Keratinocyte (primary cell): ENCODE data around the gene RBM18. TPM values are rescaled to one million over a fixed set of nuclear protein-coding genes. Genes with fewer than 3 reads are reported as not detected.
A peak's percentile ranks its signal among the peaks of the same experiment; 100 is the strongest.

Experiments used
- DNase-seq: peaks from one replicate; pipeline ENCODE4 v3.0.0-alpha.2; 2011; ENCODE audit warnings: low read depth, missing footprints, low spot score
- FAIRE-seq: peaks from 2 replicates; lab custom pipeline; 2011; peaks lifted over from hg19 to GRCh38; lab: Jason Lieb, UNC
- H2AFZ ChIP-seq: 2 replicates; pipeline ENCODE4 v1.6.0; 2012; ENCODE audit warnings: low read length, control low read depth, inconsistent platforms; ENCODE audit not compliant: control insufficient read depth
- H3K27ac ChIP-seq: 2 replicates; pipeline ENCODE4 v1.5.1; 2011; ENCODE audit warnings: low read length; ENCODE audit not compliant: control insufficient read depth, insufficient read depth
- H3K27me3 ChIP-seq: 3 replicates; pipeline ENCODE4 v1.6.0; 2011; ENCODE audit warnings: low read length; ENCODE audit not compliant: control insufficient read depth, insufficient read depth; ENCODE audit errors: extremely low read depth
- H3K36me3 ChIP-seq, 2 experiments: 2 replicates in 1 of 2; 3 replicates in 1 of 2; pipeline ENCODE4 v1.5.1; 2011; ENCODE audit warnings: low read length in 2 of 2, mild to moderate bottlenecking in 1 of 2; ENCODE audit not compliant: control insufficient read depth in 2 of 2, insufficient read depth in 2 of 2; ENCODE audit errors: extremely low read depth in 1 of 2
- H3K4me1 ChIP-seq: 3 replicates; pipeline ENCODE4 v1.5.1; 2011; ENCODE audit warnings: low read length; ENCODE audit not compliant: control insufficient read depth, insufficient read depth; ENCODE audit errors: extremely low read depth
- H3K4me2 ChIP-seq: 3 replicates; pipeline ENCODE4 v1.6.0; 2011; ENCODE audit warnings: low read depth, low read length; ENCODE audit not compliant: control insufficient read depth, insufficient read depth; ENCODE audit errors: extremely low read depth
- H3K4me3 ChIP-seq, 3 experiments: fragments of 200-600 bp in 1 of 3; sonication (generic) in 1 of 3; 2 replicates in 2 of 3; 3 replicates in 1 of 3; pipeline ENCODE4 v1.5.1; 2011 to 2016; ENCODE audit warnings: low read length in 3 of 3, mild to moderate bottlenecking in 3 of 3, control low read depth in 2 of 3, inconsistent platforms in 1 of 3, low read depth in 1 of 3, mixed read lengths in 1 of 3, mixed run types in 1 of 3, moderate library complexity in 1 of 3; ENCODE audit not compliant: control insufficient read depth in 2 of 3, insufficient read depth in 2 of 3; ENCODE audit errors: extremely low read depth in 1 of 3
- H3K79me2 ChIP-seq: 2 replicates; pipeline ENCODE4 v1.6.0; 2012; ENCODE audit warnings: low read length; ENCODE audit not compliant: control insufficient read depth, insufficient read depth
- H3K9ac ChIP-seq: 3 replicates; pipeline ENCODE4 v1.6.0; 2011; ENCODE audit warnings: low read length; ENCODE audit not compliant: control insufficient read depth, insufficient read depth; ENCODE audit errors: extremely low read depth
- H3K9me1 ChIP-seq: 3 replicates; pipeline ENCODE4 v1.6.0; 2011; ENCODE audit warnings: low read length; ENCODE audit not compliant: control insufficient read depth, insufficient read depth; ENCODE audit errors: extremely low read depth
- H3K9me3 ChIP-seq: 2 replicates; pipeline ENCODE4 v1.5.1; 2012; ENCODE audit warnings: low read depth, low read length; ENCODE audit not compliant: control insufficient read depth
- H4K20me1 ChIP-seq: 3 replicates; pipeline ENCODE4 v1.6.0; 2011; ENCODE audit warnings: low read length; ENCODE audit not compliant: control insufficient read depth, insufficient read depth; ENCODE audit errors: extremely low read depth
- EZH2 ChIP-seq: IDR thresholded peaks from one replicate; pipeline ENCODE4 v1.6.1; 2012; ENCODE audit warnings: inconsistent platforms, mild to moderate bottlenecking, low read length, moderate library complexity
- dilution Hi-C: fragments of 300-500 bp; cut with MboI; formaldehyde crosslinking; loops from one replicate; pipeline ENCODE4 v1.7.0; 2020; ENCODE audit warnings: low sequenced_read_pairs; ENCODE audit not compliant: extremely low pct_ligation_motif_present
- polyA plus RNA-seq, 5 experiments: library from polyadenylated mRNA; depleted of rRNA in 3 of 5; stranded (reverse) in 3 of 5; stranded (forward) in 1 of 5; unstranded in 1 of 5; fragments of >200 nt; gene quantifications; 1 replicate in 1 of 5; 2 replicates in 3 of 5; 3 replicates in 1 of 5; pipeline versions ENCODE4 v1.2.1 to v1.2.3, GENCODE V29; 2011 to 2012; ENCODE audit warnings: missing spikeins in 2 of 5, low read depth in 1 of 5, low replicate concordance in 1 of 5
- TF ChIP-seq, protein P1 (sequence below), 3 experiments: IDR thresholded peaks in 1 of 3; conservative IDR thresholded peaks in 1 of 3; optimal IDR thresholded peaks in 1 of 3; 2 replicates in 2 of 3; 3 replicates in 1 of 3; pipeline versions ENCODE3 to v1.5.1; 2011; ENCODE audit warnings: low read length in 3 of 3, mild to moderate bottlenecking in 3 of 3, moderate library complexity in 2 of 3, control low read depth in 1 of 3, inconsistent platforms in 1 of 3; ENCODE audit not compliant: insufficient read depth in 2 of 3; ENCODE audit errors: extremely low read depth in 1 of 3

RBM18 gene
- polyA plus RNA-seq, 1 donor (not counting 4 experiments of a cell fraction or from before 2014, with no cell fraction given), result 43.4 TPM

DNA sequence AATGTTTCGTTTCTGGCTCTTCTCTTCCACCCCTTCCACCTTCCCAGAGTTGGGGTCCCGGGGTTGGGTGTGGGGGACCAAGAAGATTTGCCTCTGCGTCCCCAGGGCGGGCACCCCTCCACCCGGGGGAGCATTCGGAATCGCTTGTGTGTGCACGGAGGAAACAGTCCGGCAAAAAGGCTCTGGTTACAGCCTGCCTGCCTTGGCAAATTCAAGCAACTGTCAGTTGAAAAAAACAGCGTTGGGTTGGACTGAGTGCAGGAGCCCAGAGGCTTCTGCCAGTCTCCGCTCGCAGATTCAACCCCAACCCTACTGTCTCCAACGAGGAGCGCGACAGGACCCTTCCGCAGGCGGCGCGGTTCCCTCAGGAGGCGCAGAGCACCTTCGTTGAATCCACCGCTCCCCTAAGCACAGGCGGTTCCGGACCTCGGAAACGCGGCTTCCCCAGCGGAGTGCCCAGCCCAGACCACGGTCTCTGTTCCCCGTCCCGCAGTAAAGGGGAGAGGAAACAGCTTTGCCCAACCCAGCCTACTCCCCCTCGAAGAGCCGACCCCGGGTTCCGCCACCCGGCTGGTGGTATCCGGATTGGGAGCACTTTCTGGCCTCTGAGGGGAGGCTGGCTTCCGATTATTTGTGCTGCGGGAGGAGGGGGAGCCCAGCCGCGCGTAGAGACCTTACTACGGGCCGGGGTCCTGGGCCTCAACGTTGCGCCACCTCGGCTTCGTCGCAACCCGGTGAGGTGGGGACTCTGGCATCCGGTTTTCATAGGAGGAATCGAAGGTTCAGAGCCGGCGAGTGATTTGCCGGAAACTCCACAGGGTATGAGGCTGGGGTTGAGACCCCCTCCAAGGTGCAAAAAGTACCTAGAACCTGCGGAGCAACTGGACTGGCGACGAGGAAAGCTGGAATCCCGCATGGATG, 45.4 kb downstream of the RBM18 start:
- dilution Hi-C loops, result no loop called here
- FAIRE-seq (no peak), DNase-seq (no peak)
- Histone ChIP-seq H3K27ac (no peak overlapping the region), H3K4me1 (peaks cover 11% of the 10 kb centered on the region), H4K20me1 (peaks cover 3% of the 10 kb centered on the region), H3K79me2 (no peaks in the 10 kb centered on the region), H3K9ac (no peak overlapping the region), H3K4me2 (peak overlapping the region; percentile 57), H3K27me3 (peaks cover 98% of the 10 kb centered on the region), H3K9me1 (no peaks in the 10 kb centered on the region), H3K36me3 (no peaks in the 10 kb centered on the region), H3K9me3 (no peaks in the 10 kb centered on the region), H2AFZ (no peak overlapping the region), H3K4me3 (peak overlapping the region in 1 of 3 experiments; percentile 45)
- TF ChIP-seq, protein P1, sequence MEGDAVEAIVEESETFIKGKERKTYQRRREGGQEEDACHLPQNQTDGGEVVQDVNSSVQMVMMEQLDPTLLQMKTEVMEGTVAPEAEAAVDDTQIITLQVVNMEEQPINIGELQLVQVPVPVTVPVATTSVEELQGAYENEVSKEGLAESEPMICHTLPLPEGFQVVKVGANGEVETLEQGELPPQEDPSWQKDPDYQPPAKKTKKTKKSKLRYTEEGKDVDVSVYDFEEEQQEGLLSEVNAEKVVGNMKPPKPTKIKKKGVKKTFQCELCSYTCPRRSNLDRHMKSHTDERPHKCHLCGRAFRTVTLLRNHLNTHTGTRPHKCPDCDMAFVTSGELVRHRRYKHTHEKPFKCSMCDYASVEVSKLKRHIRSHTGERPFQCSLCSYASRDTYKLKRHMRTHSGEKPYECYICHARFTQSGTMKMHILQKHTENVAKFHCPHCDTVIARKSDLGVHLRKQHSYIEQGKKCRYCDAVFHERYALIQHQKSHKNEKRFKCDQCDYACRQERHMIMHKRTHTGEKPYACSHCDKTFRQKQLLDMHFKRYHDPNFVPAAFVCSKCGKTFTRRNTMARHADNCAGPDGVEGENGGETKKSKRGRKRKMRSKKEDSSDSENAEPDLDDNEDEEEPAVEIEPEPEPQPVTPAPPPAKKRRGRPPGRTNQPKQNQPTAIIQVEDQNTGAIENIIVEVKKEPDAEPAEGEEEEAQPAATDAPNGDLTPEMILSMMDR (optimal IDR thresholded peaks at IDR 0.05 in 1 of 3, IDR thresholded peaks at IDR 0.05 in 1 of 3, conservative IDR thresholded peaks at IDR 0.05 in 1 of 3; ENCODE audit: extremely low read depth in 1 of 3, insufficient read depth in 2 of 3, low read length in 3 of 3), result no peak
- peak; percentile 52 for TF ChIP-seq EZH2

DNA sequence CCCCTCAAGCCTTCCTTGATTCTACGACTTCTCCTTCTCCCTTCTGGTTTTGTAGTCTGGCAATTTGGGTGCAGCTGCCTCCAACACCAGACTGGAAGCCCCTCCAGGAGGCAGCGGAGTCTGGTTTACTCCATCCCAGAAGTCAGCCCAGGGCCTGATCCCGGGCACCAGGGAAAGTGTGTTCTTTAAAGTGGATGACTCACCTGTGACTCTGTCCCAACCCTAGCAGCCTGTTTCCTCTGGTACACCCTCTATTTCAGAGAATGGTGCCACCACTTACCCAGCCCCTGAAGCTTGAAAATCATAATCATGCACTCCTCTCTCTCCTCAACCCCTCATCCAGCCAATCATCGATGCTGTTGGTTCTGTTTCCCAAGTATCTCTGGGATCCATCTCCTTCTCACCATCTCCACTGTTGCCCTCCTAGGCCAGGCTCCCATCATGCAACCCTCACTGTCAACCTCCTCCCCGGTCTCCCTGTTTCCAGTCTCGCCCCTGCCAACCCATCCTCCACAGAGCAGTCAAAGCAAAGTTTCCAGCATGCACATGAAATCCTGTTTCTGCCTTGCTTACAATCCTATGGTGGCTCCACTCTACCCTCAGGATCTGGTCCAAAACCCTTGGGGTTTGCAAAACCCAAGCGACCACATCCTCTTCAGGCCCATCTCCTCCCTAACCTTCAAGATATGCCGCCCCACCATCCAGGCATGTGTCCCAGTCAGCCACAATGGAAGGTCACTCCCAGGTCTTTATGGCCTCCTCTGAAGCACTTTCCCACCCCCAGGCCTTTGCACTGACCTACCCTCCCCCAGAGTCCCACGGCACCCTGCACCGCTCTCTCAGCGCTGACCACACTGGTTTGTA, 46.3 kb downstream of the RBM18 start:
- H3K27ac ChIP-seq, result no peak overlapping the region
- dilution Hi-C loops, result no loop called here

More for the DNA sequence above, 46.3 kb downstream of the RBM18 start:
- H3K9ac ChIP-seq, result no peak overlapping the region
- no peaks in the 10 kb centered on the region for H3K36me3 ChIP-seq
- H3K4me1 ChIP-seq, result peaks cover 11% of the 10 kb centered on the region
- H3K79me2 ChIP-seq, result no peaks in the 10 kb centered on the region
- H3K9me3 ChIP-seq, result no peaks in the 10 kb centered on the region
- peaks cover 3% of the 10 kb centered on the region for H4K20me1 ChIP-seq
- H3K4me3 ChIP-seq, result no peak overlapping the region
- H3K9me1 ChIP-seq, result no peaks in the 10 kb centered on the region
- H2AFZ ChIP-seq, result no peak overlapping the region
- TF ChIP-seq EZH2, result no peak
- TF ChIP-seq, protein P1 (optimal IDR thresholded peaks at IDR 0.05 in 1 of 3, IDR thresholded peaks at IDR 0.05 in 1 of 3, conservative IDR thresholded peaks at IDR 0.05 in 1 of 3; ENCODE audit: extremely low read depth in 1 of 3, insufficient read depth in 2 of 3, low read length in 3 of 3), result no peak
- no peak for DNase-seq
- H3K27me3 ChIP-seq, result peaks cover 95% of the 10 kb centered on the region
- no peak for FAIRE-seq
- no peak overlapping the region for H3K4me2 ChIP-seq
